A673 (cell line): Measurements from ENCODE around the gene TSPOAP1. TPM values are rescaled to one million over a fixed set of nuclear protein-coding genes. Genes with fewer than 3 reads are reported as not detected.

ENCODE experiments used
- BruUV-seq: library from RNA; stranded (reverse); fragments of 400-500 nt; replicated peaks from 2 replicates; lab custom pipeline; 2021; lab: Mats Ljungman, UMichigan
- CTCF ChIA-PET: fragments of 300-600 bp; sonication (Branson Sonifier 250); formaldehyde crosslinking; loops from one replicate; lab custom pipeline; 2022; ENCODE audit warnings: antibody characterized with exemption; lab: Charles Lee
- POLR2A ChIA-PET: fragments of 300-600 bp; sonication (Branson Sonifier 250); formaldehyde crosslinking; loops from one replicate; lab custom pipeline; 2022; ENCODE audit warnings: antibody characterized with exemption; ENCODE audit not compliant: low non-redundant PET; lab: Charles Lee
- DNase-seq: peaks from one replicate; pipeline ENCODE4 v3.0.0-alpha.2; 2015; ENCODE audit warnings: low spot score
- H3K27ac ChIP-seq: fragments of 200-600 bp; sonication (generic); 2 replicates; pipeline ENCODE4 v1.5.1; 2016; ENCODE audit warnings: mixed run types, low read depth, mild to moderate bottlenecking, mixed read lengths, antibody characterized with exemption, low read length; ENCODE audit not compliant: poor library complexity, severe bottlenecking
- H3K27me3 ChIP-seq: fragments of 200-600 bp; sonication (generic); replicated peaks from 2 replicates; pipeline ENCODE4 v1.6.1; 2017; ENCODE audit warnings: mixed run types, low read depth, mild to moderate bottlenecking, mixed read lengths, antibody characterized with exemption, low read length; ENCODE audit not compliant: insufficient read depth, poor library complexity
- H3K36me3 ChIP-seq: fragments of 200-600 bp; sonication (generic); 2 replicates; pipeline ENCODE4 v1.6.1; 2016; ENCODE audit warnings: mixed run types, mild to moderate bottlenecking, mixed read lengths, antibody characterized with exemption, low read length; ENCODE audit not compliant: insufficient read depth, poor library complexity, severe bottlenecking
- H3K4me1 ChIP-seq: fragments of 200-600 bp; sonication (generic); 2 replicates; pipeline ENCODE4 v1.6.1; 2017; ENCODE audit warnings: mixed run types, mild to moderate bottlenecking, mixed read lengths, antibody characterized with exemption, low read length; ENCODE audit not compliant: insufficient read depth, poor library complexity, severe bottlenecking
- H3K4me3 ChIP-seq: fragments of 200-600 bp; sonication (generic); 2 replicates; pipeline ENCODE4 v1.5.1; 2016; ENCODE audit warnings: low read depth, mixed run types, mild to moderate bottlenecking, mixed read lengths, low read length; ENCODE audit not compliant: poor library complexity, severe bottlenecking
- H3K9me3 ChIP-seq: fragments of 200-600 bp; sonication (generic); 2 replicates; pipeline ENCODE4 v1.6.1; 2016; ENCODE audit warnings: mixed run types, low read depth, mild to moderate bottlenecking, mixed read lengths, antibody characterized with exemption, low read length; ENCODE audit not compliant: poor library complexity, severe bottlenecking
- EZH2 ChIP-seq: fragments of 200-600 bp; sonication (generic); IDR thresholded peaks from 2 replicates; pipeline ENCODE4 v1.6.1; 2017; ENCODE audit warnings: borderline replicate concordance, low read depth, mild to moderate bottlenecking, mixed read lengths, antibody characterized with exemption, low read length; ENCODE audit not compliant: poor library complexity, severe bottlenecking
- intact Hi-C: fragments of 100-400 bp; cut with micrococcal nuclease; formaldehyde crosslinking; loops from one replicate; pipeline ENCODE4 v1.10.0; 2022; ENCODE audit not compliant: unreplicated experiment
- total RNA-seq: library from RNA; stranded (reverse); gene quantifications from 2 replicates; pipeline ENCODE4 v1.2.3, GENCODE V29; 2021
- TF ChIP-seq, protein P1 (sequence below): fragments of 300-800, 200-600 bp; sonication (generic); conservative IDR thresholded peaks from 2 replicates; pipeline ENCODE4 v1.5.1; 2017; ENCODE audit warnings: low read depth, mild to moderate bottlenecking, antibody characterized with exemption, low read length, moderate library complexity, mixed read lengths

TSPOAP1 gene
- total RNA-seq, 1 experiment from 2014 or later, result 0.21 TPM

DNA sequence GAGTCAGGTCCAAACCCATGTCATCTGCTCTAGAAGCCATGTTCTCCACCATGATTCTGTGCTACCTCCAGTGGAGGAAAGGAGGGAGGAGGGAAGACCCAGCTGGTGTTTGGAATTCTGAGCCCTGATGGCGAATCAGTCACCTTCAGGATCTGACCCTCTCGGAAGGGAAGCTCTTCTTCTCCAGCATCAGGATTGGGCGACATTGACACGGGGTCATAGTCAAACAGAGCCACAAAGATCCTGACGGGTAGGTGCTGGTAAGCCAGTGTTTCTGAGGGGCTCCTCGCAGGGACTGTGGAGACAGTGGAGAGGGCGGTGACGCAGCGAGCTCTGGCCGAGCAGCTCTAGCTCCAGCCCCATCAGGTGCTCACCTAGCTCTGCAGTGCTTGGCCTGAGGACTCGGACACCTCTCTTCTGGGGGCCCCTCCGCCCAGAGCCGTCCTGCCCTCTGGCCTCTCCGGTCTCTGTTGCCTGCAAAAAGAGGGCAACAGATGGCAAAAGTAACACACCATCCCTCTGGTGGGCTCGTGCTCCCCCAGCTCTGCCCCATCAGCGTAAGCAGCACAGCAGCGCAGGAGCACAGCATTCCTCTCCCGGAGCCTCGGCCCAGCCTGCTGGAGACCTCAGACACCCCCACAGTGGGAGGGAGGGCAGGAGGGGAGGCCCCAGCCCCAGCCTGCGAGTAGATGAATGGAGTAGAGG is 21.0 kb downstream of the TSPOAP1 start:
- Histone ChIP-seq H3K9me3 (no peaks in the 10 kb centered on the region), H3K36me3 (no peaks in the 10 kb centered on the region), H3K27ac (no peak overlapping the region), H3K4me3 (no peak overlapping the region), H3K4me1 (no peaks in the 10 kb centered on the region), H3K27me3 (no peaks in the 10 kb centered on the region)
- TF ChIP-seq, protein P1, sequence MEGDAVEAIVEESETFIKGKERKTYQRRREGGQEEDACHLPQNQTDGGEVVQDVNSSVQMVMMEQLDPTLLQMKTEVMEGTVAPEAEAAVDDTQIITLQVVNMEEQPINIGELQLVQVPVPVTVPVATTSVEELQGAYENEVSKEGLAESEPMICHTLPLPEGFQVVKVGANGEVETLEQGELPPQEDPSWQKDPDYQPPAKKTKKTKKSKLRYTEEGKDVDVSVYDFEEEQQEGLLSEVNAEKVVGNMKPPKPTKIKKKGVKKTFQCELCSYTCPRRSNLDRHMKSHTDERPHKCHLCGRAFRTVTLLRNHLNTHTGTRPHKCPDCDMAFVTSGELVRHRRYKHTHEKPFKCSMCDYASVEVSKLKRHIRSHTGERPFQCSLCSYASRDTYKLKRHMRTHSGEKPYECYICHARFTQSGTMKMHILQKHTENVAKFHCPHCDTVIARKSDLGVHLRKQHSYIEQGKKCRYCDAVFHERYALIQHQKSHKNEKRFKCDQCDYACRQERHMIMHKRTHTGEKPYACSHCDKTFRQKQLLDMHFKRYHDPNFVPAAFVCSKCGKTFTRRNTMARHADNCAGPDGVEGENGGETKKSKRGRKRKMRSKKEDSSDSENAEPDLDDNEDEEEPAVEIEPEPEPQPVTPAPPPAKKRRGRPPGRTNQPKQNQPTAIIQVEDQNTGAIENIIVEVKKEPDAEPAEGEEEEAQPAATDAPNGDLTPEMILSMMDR, result no peak
- TF ChIP-seq EZH2, result no peak
- intact Hi-C loops, result no loop called here
- no TSS peak for BruUV-seq
- DNase-seq, result no peak
- CTCF ChIA-PET, result interaction anchor here (1.2 kb wide), 1 partner anchor 110 kb away, joined by 3 read pairs; the partner anchor contains the start of gene RNF43
- POLR2A ChIA-PET, result no interaction called here

DNA sequence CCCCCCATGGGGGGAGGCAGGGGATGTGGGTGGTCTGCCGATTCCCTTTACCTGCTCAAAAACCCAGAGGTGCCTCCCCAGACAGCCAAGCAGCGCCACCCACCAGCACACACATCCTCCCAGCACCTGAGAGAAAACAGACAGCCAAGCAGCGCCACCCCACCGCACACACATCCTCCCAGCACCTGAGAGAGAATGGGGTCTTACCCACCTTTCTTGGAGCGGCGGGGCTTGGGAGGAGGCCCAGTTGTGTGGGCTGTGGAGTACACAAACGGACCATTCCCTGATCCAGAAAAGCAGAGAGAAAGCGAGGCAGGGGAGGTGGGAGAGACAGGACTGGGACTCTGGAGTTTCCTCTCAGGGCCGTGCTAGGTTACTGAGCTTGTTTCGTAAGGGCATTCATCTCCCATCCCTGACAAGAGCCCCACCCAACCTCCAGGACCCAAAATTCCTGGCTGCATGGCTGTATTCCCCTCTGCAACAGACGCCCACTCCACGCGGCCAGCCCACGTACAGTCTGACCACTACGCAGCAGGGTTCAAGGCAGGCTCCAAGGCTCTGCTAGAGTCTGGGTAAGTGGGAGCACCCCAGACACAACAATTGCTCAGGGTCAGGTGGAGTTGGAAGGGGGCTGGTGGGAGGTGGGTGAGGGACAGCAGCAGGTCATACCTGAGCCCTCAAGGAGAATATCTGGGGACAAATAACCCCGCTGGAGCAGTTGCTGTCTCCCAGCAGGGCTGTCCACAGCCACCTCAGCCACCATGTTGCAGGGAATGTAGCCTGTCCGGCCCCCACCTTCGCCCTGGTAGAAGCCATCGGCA is 22.3 kb downstream of the TSPOAP1 start:
- no peak overlapping the region for H3K4me3 ChIP-seq
- H3K4me1 ChIP-seq, result no peaks in the 10 kb centered on the region
- no TSS peak for BruUV-seq
- CTCF ChIA-PET, result interaction anchor here (0.6 kb wide), 1 partner anchor 1410 kb away, joined by 3 read pairs; no protein-coding TSS in a partner anchor
- no peaks in the 10 kb centered on the region for H3K36me3 ChIP-seq
- H3K27ac ChIP-seq, result no peak overlapping the region
- no peaks in the 10 kb centered on the region for H3K27me3 ChIP-seq
- no peaks in the 10 kb centered on the region for H3K9me3 ChIP-seq
- TF ChIP-seq, protein P1, result no peak
- TF ChIP-seq EZH2, result no peak
- POLR2A ChIA-PET, result interaction anchor here (0.5 kb wide), 1 partner anchor 357 kb away, joined by 13 read pairs; no protein-coding TSS in a partner anchor
- intact Hi-C loops, result no loop called here
- DNase-seq, result no peak

DNA sequence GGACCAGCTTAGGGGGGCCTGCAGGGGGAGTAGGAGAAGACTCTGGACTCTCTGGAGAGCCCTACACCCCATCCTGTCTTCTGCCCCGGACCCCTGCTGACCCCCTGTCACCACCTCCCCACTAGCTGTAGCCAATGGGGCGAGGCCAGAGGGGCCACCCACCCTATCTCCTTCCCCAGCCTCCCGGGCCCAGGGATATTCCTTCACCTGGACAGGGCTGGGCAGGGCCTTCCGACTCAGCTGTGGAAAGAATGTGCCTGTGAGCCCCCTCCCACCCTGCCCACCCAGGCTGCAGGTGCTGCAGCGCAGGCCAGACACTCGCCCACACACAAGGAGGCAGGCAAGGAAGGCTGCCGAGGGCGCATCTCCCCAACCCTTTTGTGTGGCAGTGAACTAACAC is 23.0 kb downstream of the TSPOAP1 start:
- H3K9me3 ChIP-seq, result no peaks in the 10 kb centered on the region
- DNase-seq, result no peak
- CTCF ChIA-PET, result no interaction called here
- H3K27me3 ChIP-seq, result no peaks in the 10 kb centered on the region
- H3K4me3 ChIP-seq, result no peak overlapping the region
- BruUV-seq, result no TSS peak
- POLR2A ChIA-PET, result no interaction called here
- intact Hi-C loops, result no loop called here
- no peak overlapping the region for H3K27ac ChIP-seq
- H3K36me3 ChIP-seq, result no peaks in the 10 kb centered on the region
- TF ChIP-seq, protein P1, result no peak
- no peak for TF ChIP-seq EZH2
- no peaks in the 10 kb centered on the region for H3K4me1 ChIP-seq
